SK-N-SH (cell line): ENCODE measurements around the gene OR8B12. TPM values are rescaled to one million over a fixed set of nuclear protein-coding genes. Genes with fewer than 3 reads are reported as not detected.

Experiments
- CTCF ChIA-PET: fragments of 300-600, 350-600 bp; formaldehyde crosslinking; extraction: SDS; loops from one replicate; lab custom pipeline; 2021; lab: Yijun Ruan, JAX
- POLR2A ChIA-PET: fragments of 350-600 bp; sonication (Branson Sonifier 250); formaldehyde crosslinking; extraction: SDS; loops from one replicate; lab custom pipeline; 2020; ENCODE audit warnings: antibody characterized with exemption, inconsistent platforms; lab: Yijun Ruan, JAX
- DNase-seq: peaks from one replicate; pipeline ENCODE4 v3.0.0; 2012
- H2AFZ ChIP-seq: fragments of 200-600 bp; sonication (generic); 2 replicates; pipeline ENCODE4 v1.8.1; 2016; ENCODE audit warnings: antibody characterized with exemption, mild to moderate bottlenecking, low read depth
- H3F3A ChIP-seq: fragments of 200-600 bp; sonication (generic); replicated peaks from 2 replicates; pipeline ENCODE3; 2016; ENCODE audit warnings: antibody characterized with exemption, mild to moderate bottlenecking; ENCODE audit not compliant: insufficient read depth
- H3K27ac ChIP-seq, 2 experiments: fragments of 200-500 bp in 1 of 2; fragments of 200-600 bp in 1 of 2; sonication (Bioruptor generic) in 1 of 2; sonication (generic), shearing (Covaris generic) in 1 of 2; 2 replicates each; pipeline versions ENCODE4 v1.5.1 to v1.6.1; 2014 to 2016; ENCODE audit warnings: low read depth in 2 of 2, inconsistent platforms in 1 of 2, low read length in 1 of 2, mild to moderate bottlenecking in 1 of 2, mixed read lengths in 1 of 2
- H3K27me3 ChIP-seq: fragments of 200-600 bp; sonication (generic), shearing (Covaris generic); 2 replicates; pipeline ENCODE4 v1.6.1; 2016; ENCODE audit warnings: mixed run types; ENCODE audit not compliant: insufficient read depth
- H3K36me3 ChIP-seq, 2 experiments: fragments of 200-500 bp in 1 of 2; fragments of 200-600 bp in 1 of 2; sonication (Bioruptor generic) in 1 of 2; sonication (generic) in 1 of 2; replicated peaks in 1 of 2; 2 replicates each; pipeline versions ENCODE3 to v1.5.1; 2014 to 2016; ENCODE audit warnings: low read length in 1 of 2, mild to moderate bottlenecking in 1 of 2; ENCODE audit not compliant: insufficient read depth in 2 of 2, control insufficient read depth in 1 of 2
- H3K4me1 ChIP-seq, 2 experiments: fragments of 200-500 bp in 1 of 2; fragments of 200-600 bp in 1 of 2; sonication (Bioruptor generic) in 1 of 2; sonication (generic), shearing (Covaris generic) in 1 of 2; 2 replicates each; pipeline versions ENCODE4 v1.5.1 to v1.6.1; 2014 to 2016; ENCODE audit warnings: low read depth in 1 of 2, low read length in 1 of 2, mixed run types in 1 of 2; ENCODE audit not compliant: insufficient read depth in 2 of 2, control insufficient read depth in 1 of 2
- H3K4me2 ChIP-seq: fragments of 200-600 bp; sonication (generic), shearing (Covaris generic); 2 replicates; pipeline ENCODE4 v1.6.1; 2017; ENCODE audit warnings: mixed run types
- H3K4me3 ChIP-seq, 2 experiments: fragments of 200-500 bp in 1 of 2; fragments of 200-600 bp in 1 of 2; sonication (Bioruptor generic) in 1 of 2; sonication (generic), shearing (Covaris generic) in 1 of 2; 2 replicates each; pipeline versions ENCODE4 v1.5.1 to v1.8.1; 2014 to 2016; ENCODE audit warnings: low read depth in 2 of 2, inconsistent platforms in 1 of 2, low read length in 1 of 2, mild to moderate bottlenecking in 1 of 2, mixed read lengths in 1 of 2, moderate library complexity in 1 of 2
- H3K79me2 ChIP-seq: fragments of 200-600 bp; sonication (generic); 2 replicates; pipeline ENCODE4 v1.8.1; 2017; ENCODE audit warnings: mild to moderate bottlenecking; ENCODE audit not compliant: insufficient read depth
- H3K9ac ChIP-seq: fragments of 200-600 bp; sonication (generic); 2 replicates; pipeline ENCODE4 v1.6.1; 2017; ENCODE audit warnings: mixed run types
- H3K9me2 ChIP-seq: fragments of 200-600 bp; sonication (generic); 2 replicates; pipeline ENCODE4 v1.6.1; 2017; ENCODE audit warnings: mixed run types
- H3K9me3 ChIP-seq: fragments of 200-600 bp; sonication (generic); 2 replicates; pipeline ENCODE4 v1.6.1; 2017; ENCODE audit warnings: mixed run types, mild to moderate bottlenecking, moderate library complexity
- H4K20me1 ChIP-seq: fragments of 200-600 bp; sonication (generic); 2 replicates; pipeline ENCODE4 v1.6.1; 2017; ENCODE audit warnings: mild to moderate bottlenecking, mixed run types; ENCODE audit not compliant: insufficient read depth
- EP300 ChIP-seq, 2 experiments: IDR thresholded peaks; 2 replicates each; pipeline versions ENCODE4 v1.4.0 to v1.6.1; 2012; ENCODE audit warnings: borderline replicate concordance in 1 of 2, low read depth in 1 of 2, low read length in 1 of 2
- FOXJ3 ChIP-seq: sonication (generic); formaldehyde crosslinking; IDR thresholded peaks from 2 replicates; pipeline ENCODE4 v1.5.1; 2020; ENCODE audit warnings: mild to moderate bottlenecking, missing genetic modification reagents
- GABPA ChIP-seq: IDR thresholded peaks from 2 replicates; pipeline ENCODE4 v1.4.0; 2012; ENCODE audit warnings: low read depth, mild to moderate bottlenecking
- GATA2 ChIP-seq: sonication (generic); formaldehyde crosslinking; IDR thresholded peaks from 2 replicates; pipeline ENCODE4 v1.5.0; 2020; ENCODE audit warnings: mild to moderate bottlenecking, missing genetic modification reagents
- IRF3 ChIP-seq: fragments of 150-350 bp; IDR thresholded peaks from 2 replicates; pipeline ENCODE4 v1.6.1; 2016; ENCODE audit warnings: mild to moderate bottlenecking, low read depth, low read length
- JUND ChIP-seq: IDR thresholded peaks from 2 replicates; pipeline ENCODE4 v1.4.0; 2012
- MAX ChIP-seq: IDR thresholded peaks from 2 replicates; pipeline ENCODE4 v1.4.0; 2012; ENCODE audit warnings: low read depth
- NRF1 ChIP-seq: IDR thresholded peaks from 2 replicates; pipeline ENCODE4 v1.6.1; 2012; ENCODE audit warnings: low read depth, mild to moderate bottlenecking, low read length
- POLR2AphosphoS5 ChIP-seq: IDR thresholded peaks from 2 replicates; pipeline ENCODE4 v1.6.1; 2012; ENCODE audit warnings: low read depth, low read length
- RAD21 ChIP-seq: IDR thresholded peaks from 2 replicates; pipeline ENCODE4 v1.6.1; 2012; ENCODE audit warnings: mild to moderate bottlenecking, low read length
- REST ChIP-seq: IDR thresholded peaks from 2 replicates; pipeline ENCODE4 v1.6.1; 2012; ENCODE audit warnings: mild to moderate bottlenecking, low read depth, low read length, moderate library complexity
- SIN3A ChIP-seq: IDR thresholded peaks from 2 replicates; pipeline ENCODE4 v1.6.1; 2012; ENCODE audit warnings: low read depth, mild to moderate bottlenecking, low read length, moderate library complexity, borderline replicate concordance
- SMC3 ChIP-seq: IDR thresholded peaks from 2 replicates; pipeline ENCODE4 v1.6.1; 2012; ENCODE audit warnings: low read depth, low read length, improper control_type of control experiment
- TAF1 ChIP-seq: IDR thresholded peaks from 2 replicates; pipeline ENCODE4 v1.6.1; 2012; ENCODE audit warnings: low read depth, mild to moderate bottlenecking, low read length, moderate library complexity, borderline replicate concordance
- TCF12 ChIP-seq: IDR thresholded peaks from 2 replicates; pipeline ENCODE4 v1.4.0; 2012
- TEAD4 ChIP-seq: IDR thresholded peaks from 2 replicates; pipeline ENCODE4 v1.4.0; 2012; ENCODE audit warnings: mild to moderate bottlenecking, borderline replicate concordance; ENCODE audit not compliant: insufficient read depth
- USF1 ChIP-seq: IDR thresholded peaks from 2 replicates; pipeline ENCODE4 v1.4.0; 2012; ENCODE audit warnings: low read depth, borderline replicate concordance
- USF2 ChIP-seq: fragments of 150-350 bp; IDR thresholded peaks from 2 replicates; pipeline ENCODE4 v1.6.1; 2017; ENCODE audit warnings: antibody characterized with exemption, low read length, low read depth, borderline replicate concordance
- YY1 ChIP-seq: IDR thresholded peaks from 2 replicates; pipeline ENCODE4 v1.4.0; 2012; ENCODE audit warnings: low read depth, mild to moderate bottlenecking
- WGBS: methylation state at CpG from one replicate; pipeline ENCODE4 v1.1.6; 2017; ENCODE audit warnings: low lambda C conversion rate; 5-methylcytosine and 5-hydroxymethylcytosine counted together
- polyA plus RNA-seq, 3 experiments: library from polyadenylated mRNA; depleted of rRNA; stranded (reverse); fragments of >200 nt; gene quantifications; 2 replicates each; pipeline ENCODE4 v1.2.3, GENCODE V29; 2012

Gene OR8B12
- polyA plus RNA-seq, 1 of the 3 experiments (the other 2 are of a cell fraction), result not detected

GRCh38 chr11:124541204-124541603, 2.2 kb downstream of the OR8B12 start:
- DNase-seq, result no peak
- H3K27me3 ChIP-seq, result peaks cover 8% of the 10 kb centered on the region; the same call in 1 of the 2 replicates
- WGBS, result 1% methylated on average over 6 of the region's 6 CpGs
- H3K9ac ChIP-seq, result no peak overlapping the region
- H3K36me3 ChIP-seq, result no peaks in the 10 kb centered on the region
- no peaks in the 10 kb centered on the region for H3K79me2 ChIP-seq
- no peak overlapping the region for H3K4me2 ChIP-seq
- no peaks in the 10 kb centered on the region for H4K20me1 ChIP-seq
- H3K4me3 ChIP-seq, result no peak overlapping the region
- no peaks in the 10 kb centered on the region; a peak in 1 of 4 replicates for H3K4me1 ChIP-seq
- ChIA-PET CTCF (no interaction called here), POLR2A (no interaction called here)
- H2AFZ ChIP-seq, result no peak overlapping the region
- no peak overlapping the region for H3K27ac ChIP-seq
- no peaks in the 10 kb centered on the region for H3K9me2 ChIP-seq
- no peaks in the 10 kb centered on the region for H3F3A ChIP-seq
- no peaks in the 10 kb centered on the region for H3K9me3 ChIP-seq
- no peak for TF ChIP-seq SIN3A
- no peak for TF ChIP-seq TAF1
- no peak for TF ChIP-seq GABPA
- no peak for TF ChIP-seq IRF3
- TF ChIP-seq RAD21, result no peak
- no peak for TF ChIP-seq FOXJ3 (CRISPR knock-in tag)
- TF ChIP-seq POLR2AphosphoS5, result no peak
- TF ChIP-seq MAX, result no peak
- no peak for TF ChIP-seq SMC3

- Histone ChIP-seq H3K9me2 (no peaks in the 10 kb centered on the region), H3K36me3 (no peaks in the 10 kb centered on the region), H2AFZ (no peak overlapping the region), H3K9ac (no peak overlapping the region), H3K4me1 (no peaks in the 10 kb centered on the region; a peak in 1 of 4 replicates), H3F3A (no peaks in the 10 kb centered on the region), H3K4me3 (no peak overlapping the region), H3K4me2 (no peak overlapping the region), H3K79me2 (no peaks in the 10 kb centered on the region), H3K27ac (no peak overlapping the region), H3K9me3 (no peaks in the 10 kb centered on the region), H3K27me3 (peaks cover 8% of the 10 kb centered on the region; the same call in 1 of the 2 replicates), H4K20me1 (no peaks in the 10 kb centered on the region)
- ChIA-PET POLR2A (no interaction called here), CTCF (no interaction called here)
- DNase-seq, result no peak
- WGBS, result 0% methylated on average over 1 of the region's 1 CpG
- TF ChIP-seq TEAD4, result no peak
- no peak for TF ChIP-seq TAF1
- TF ChIP-seq NRF1, result no peak
- no peak for TF ChIP-seq RAD21
- TF ChIP-seq MAX, result no peak
- no peak for TF ChIP-seq SIN3A
- no peak for TF ChIP-seq USF1
- no peak for TF ChIP-seq USF2
- TF ChIP-seq REST, result no peak
- TF ChIP-seq IRF3, result no peak
- TF ChIP-seq GATA2, result no peak
- no peak for TF ChIP-seq JUND
- no peak for TF ChIP-seq EP300 (IDR thresholded peaks at IDR 0.05; ENCODE audit: borderline replicate concordance in 1 of 2, low read depth in 1 of 2, low read length in 1 of 2)
- TF ChIP-seq YY1, result no peak
- TF ChIP-seq TCF12, result no peak
These were observed 5.4 kb downstream of the OR8B12 start for GRCh38 chr11:124538019-124538418.
